ENCODE measurements around the gene SLC25A26.

The SLC25A26 gene

GRCh38 chr3:66338927-66339326, 118.1 kb downstream of the SLC25A26 start:
- H3K4me3 ChIP-seq (ENCODE audit: low read length): no peak overlapping the region
- no peak for DNase-seq (ENCODE audit: low read depth)
- no peak for TF ChIP-seq CTCF (conservative IDR thresholded peaks at IDR 0.05; ENCODE audit: low read depth, low read length)

GRCh38 chr3:66342717-66343356, 122.0 kb downstream of the SLC25A26 start:
- TF ChIP-seq CTCF (conservative IDR thresholded peaks at IDR 0.05; ENCODE audit: low read depth, low read length): no peak
- no peak for DNase-seq (ENCODE audit: low read depth)
- no peak overlapping the region for H3K4me3 ChIP-seq (ENCODE audit: low read length)

- no peak for TF ChIP-seq CTCF (conservative IDR thresholded peaks at IDR 0.05; ENCODE audit: low read depth, low read length)
- no peak for DNase-seq (ENCODE audit: low read depth)
- no peak overlapping the region for H3K4me3 ChIP-seq (ENCODE audit: low read length)
These were observed 123.6 kb downstream of the SLC25A26 start for GRCh38 chr3:66344391-66344811.

- no peak for TF ChIP-seq CTCF (conservative IDR thresholded peaks at IDR 0.05; ENCODE audit: low read depth, low read length)
- no peak for DNase-seq (ENCODE audit: low read depth)
- H3K4me3 ChIP-seq (ENCODE audit: low read length): no peak overlapping the region
These were observed 124.2 kb downstream of the SLC25A26 start for GRCh38 chr3:66344848-66345578.

- H3K4me3 ChIP-seq (ENCODE audit: low read length): no peak overlapping the region
- DNase-seq (ENCODE audit: low read depth): no peak
- no peak for TF ChIP-seq CTCF (conservative IDR thresholded peaks at IDR 0.05; ENCODE audit: low read depth, low read length)
These were observed 127.9 kb downstream of the SLC25A26 start for GRCh38 chr3:66348704-66349103.

- TF ChIP-seq CTCF (conservative IDR thresholded peaks at IDR 0.05; ENCODE audit: low read depth, low read length): no peak
- DNase-seq (ENCODE audit: low read depth): no peak
- no peak overlapping the region for H3K4me3 ChIP-seq (ENCODE audit: low read length)
These were observed 129.8 kb downstream of the SLC25A26 start for GRCh38 chr3:66350601-66351000.

- no peak for TF ChIP-seq CTCF (conservative IDR thresholded peaks at IDR 0.05; ENCODE audit: low read depth, low read length)
- H3K4me3 ChIP-seq (ENCODE audit: low read length): no peak overlapping the region
- DNase-seq (ENCODE audit: low read depth): no peak
These were observed 132.2 kb downstream of the SLC25A26 start for GRCh38 chr3:66353039-66353438.

All from retinal pigment epithelial cell (primary cell).